Neural crest cell (in vitro differentiated cells): ENCODE measurements around the gene TNFSF15. TPM values are rescaled to one million over a fixed set of nuclear protein-coding genes. Genes with fewer than 3 reads are reported as not detected.

Experiments
- DNase-seq: peaks from one replicate; pipeline ENCODE4 v3.0.0; 2021; ENCODE audit warnings: low read depth, mixed read lengths, low spot score
- H3K27ac Mint-ChIP-seq: one replicate; pipeline ENCODE4 v1.8.0; 2021; ENCODE audit warnings: mild to moderate bottlenecking, mixed read lengths; ENCODE audit not compliant: unreplicated experiment
- H3K27me3 Mint-ChIP-seq: 2 replicates; pipeline ENCODE4 v1.8.0; 2021; ENCODE audit warnings: low read depth, mild to moderate bottlenecking, mixed read lengths
- H3K36me3 Mint-ChIP-seq: 2 replicates; pipeline ENCODE4 v1.8.0; 2021; ENCODE audit warnings: low read depth, mild to moderate bottlenecking, mixed read lengths
- H3K4me1 Mint-ChIP-seq: 2 replicates; pipeline ENCODE4 v1.8.0; 2021; ENCODE audit warnings: mixed read lengths
- H3K4me3 Mint-ChIP-seq: one replicate; pipeline ENCODE4 v1.8.0; 2021; ENCODE audit warnings: mild to moderate bottlenecking, mixed read lengths
- H3K9me3 Mint-ChIP-seq: 2 replicates; pipeline ENCODE4 v1.8.0; 2021; ENCODE audit warnings: mixed read lengths
- CTCF ChIP-seq: fragments of 200-600 bp; sonication (generic); conservative IDR thresholded peaks from 2 replicates; pipeline ENCODE4 v1.5.0; 2021; ENCODE audit warnings: antibody characterized with exemption, mild to moderate bottlenecking
- total RNA-seq: library from RNA; stranded (reverse); gene quantifications from 2 replicates; pipeline ENCODE4 v1.2.1, GENCODE V29; 2021

Gene TNFSF15
- total RNA-seq, 1 donor from 2014 or later: not detected

GRCh38 chr9:114798101-114798500 lies 7.7 kb downstream of the TNFSF15 start:
- Mint-ChIP-seq H3K27ac (no peak overlapping the region), H3K36me3 (no peaks in the 10 kb centered on the region), H3K4me3 (no peak overlapping the region), H3K9me3 (no peaks in the 10 kb centered on the region), H3K27me3 (peaks cover 68% of the 10 kb centered on the region), H3K4me1 (peaks cover 12% of the 10 kb centered on the region)
- TF ChIP-seq CTCF: no peak
- no peak for DNase-seq

- DNase-seq: no peak
- TF ChIP-seq CTCF: no peak
- Mint-ChIP-seq H3K27me3 (peaks cover 23% of the 10 kb centered on the region), H3K9me3 (no peaks in the 10 kb centered on the region), H3K4me3 (no peak overlapping the region), H3K27ac (no peak overlapping the region), H3K36me3 (no peaks in the 10 kb centered on the region), H3K4me1 (no peaks in the 10 kb centered on the region)
Measured at GRCh38 chr9:114792396-114792795, 13.4 kb downstream of the TNFSF15 start.

- H3K4me1 Mint-ChIP-seq: no peaks in the 10 kb centered on the region
- DNase-seq: no peak
- no peaks in the 10 kb centered on the region for H3K9me3 Mint-ChIP-seq
- H3K27me3 Mint-ChIP-seq: peaks cover 17% of the 10 kb centered on the region
- no peak for TF ChIP-seq CTCF
- H3K27ac Mint-ChIP-seq: no peak overlapping the region
- H3K4me3 Mint-ChIP-seq: no peak overlapping the region
- H3K36me3 Mint-ChIP-seq: no peaks in the 10 kb centered on the region
Measured at GRCh38 chr9:114791736-114792135, 14.1 kb downstream of the TNFSF15 start.

- Mint-ChIP-seq H3K36me3 (no peaks in the 10 kb centered on the region), H3K4me3 (no peak overlapping the region), H3K27ac (no peak overlapping the region), H3K4me1 (no peaks in the 10 kb centered on the region), H3K9me3 (no peaks in the 10 kb centered on the region), H3K27me3 (peaks cover 13% of the 10 kb centered on the region)
- TF ChIP-seq CTCF: no peak
- DNase-seq: no peak
Measured at GRCh38 chr9:114791312-114791711, 14.5 kb downstream of the TNFSF15 start.

- Mint-ChIP-seq H3K27me3 (peaks cover 7% of the 10 kb centered on the region), H3K4me3 (no peak overlapping the region), H3K36me3 (no peaks in the 10 kb centered on the region), H3K9me3 (no peaks in the 10 kb centered on the region), H3K27ac (no peak overlapping the region), H3K4me1 (no peaks in the 10 kb centered on the region)
- DNase-seq: no peak
- no peak for TF ChIP-seq CTCF
Measured at GRCh38 chr9:114790521-114790920, 15.3 kb downstream of the TNFSF15 start.

- no peak for TF ChIP-seq CTCF
- peaks cover 6% of the 10 kb centered on the region for H3K4me1 Mint-ChIP-seq
- H3K9me3 Mint-ChIP-seq: no peaks in the 10 kb centered on the region
- H3K36me3 Mint-ChIP-seq: no peaks in the 10 kb centered on the region
- H3K27me3 Mint-ChIP-seq: no peaks in the 10 kb centered on the region
- H3K4me3 Mint-ChIP-seq: no peak overlapping the region
- no peak overlapping the region for H3K27ac Mint-ChIP-seq
- no peak for DNase-seq
Measured at GRCh38 chr9:114789006-114789405, 16.8 kb downstream of the TNFSF15 start.
